ENCODE results near the gene KLK11. TPM values are rescaled to one million over a fixed set of nuclear protein-coding genes. Genes with fewer than 3 reads are reported as not detected.

Gene KLK11
- total RNA-seq, 1 donor from 2014 or later: 103 TPM

GRCh38 chr19:50981587-50982146 is 44.7 kb downstream of the KLK11 start:
- no peaks in the 10 kb centered on the region for H3K27me3 ChIP-seq
- no peaks in the 10 kb centered on the region for H3K4me1 ChIP-seq
- no peak for DNase-seq (ENCODE audit: extremely low spot score in 2 of 2)
- H3K36me3 ChIP-seq: no peaks in the 10 kb centered on the region
- no peak overlapping the region for H3K4me3 ChIP-seq
- intact Hi-C loops (cut with DNase I): no loop called here
- no peaks in the 10 kb centered on the region for H3K9me3 ChIP-seq
- TF ChIP-seq POLR2AphosphoS5 (IDR thresholded peaks at IDR 0.05; ENCODE audit: insufficient read depth in 1 of 2, low read depth in 1 of 2) (no peak), CTCF (IDR thresholded peaks at IDR 0.05) (no peak), POLR2A (IDR thresholded peaks at IDR 0.05) (no peak)
- no peak overlapping the region for H3K27ac ChIP-seq

- no peaks in the 10 kb centered on the region for H3K36me3 ChIP-seq
- no peaks in the 10 kb centered on the region for H3K27me3 ChIP-seq
- no peak for DNase-seq (ENCODE audit: extremely low spot score in 2 of 2)
- H3K9me3 ChIP-seq: no peaks in the 10 kb centered on the region
- intact Hi-C loops (cut with DNase I): no loop called here
- no peak overlapping the region for H3K27ac ChIP-seq
- H3K4me3 ChIP-seq: no peak overlapping the region
- H3K4me1 ChIP-seq: no peaks in the 10 kb centered on the region
- TF ChIP-seq CTCF (IDR thresholded peaks at IDR 0.05) (no peak), POLR2AphosphoS5 (IDR thresholded peaks at IDR 0.05; ENCODE audit: insufficient read depth in 1 of 2, low read depth in 1 of 2) (no peak), POLR2A (IDR thresholded peaks at IDR 0.05) (no peak)
Measured at GRCh38 chr19:50980208-50980607, 46.2 kb downstream of the KLK11 start.

- Histone ChIP-seq H3K27ac (no peak overlapping the region), H3K4me3 (no peak overlapping the region), H3K4me1 (no peaks in the 10 kb centered on the region), H3K9me3 (no peaks in the 10 kb centered on the region), H3K27me3 (no peaks in the 10 kb centered on the region), H3K36me3 (no peaks in the 10 kb centered on the region)
- DNase-seq (ENCODE audit: extremely low spot score in 2 of 2): no peak
- intact Hi-C loops (cut with DNase I): no loop called here
- TF ChIP-seq POLR2AphosphoS5 (IDR thresholded peaks at IDR 0.05; ENCODE audit: insufficient read depth in 1 of 2, low read depth in 1 of 2) (no peak), POLR2A (IDR thresholded peaks at IDR 0.05) (no peak), CTCF (IDR thresholded peaks at IDR 0.05) (no peak)
Measured at GRCh38 chr19:50979758-50980157, 46.7 kb downstream of the KLK11 start.

- TF ChIP-seq POLR2A (IDR thresholded peaks at IDR 0.05) (no peak), CTCF (IDR thresholded peaks at IDR 0.05) (no peak), POLR2AphosphoS5 (IDR thresholded peaks at IDR 0.05; ENCODE audit: insufficient read depth in 1 of 2, low read depth in 1 of 2) (no peak)
- no peaks in the 10 kb centered on the region for H3K4me1 ChIP-seq
- H3K9me3 ChIP-seq: no peaks in the 10 kb centered on the region
- H3K27me3 ChIP-seq: no peaks in the 10 kb centered on the region
- no peak for DNase-seq (ENCODE audit: extremely low spot score in 2 of 2)
- no peak overlapping the region for H3K27ac ChIP-seq
- H3K36me3 ChIP-seq: no peaks in the 10 kb centered on the region
- intact Hi-C loops (cut with DNase I): no loop called here
- no peak overlapping the region for H3K4me3 ChIP-seq
Measured at GRCh38 chr19:50978772-50979390, 47.5 kb downstream of the KLK11 start.

- H3K36me3 ChIP-seq: no peaks in the 10 kb centered on the region
- no peak for DNase-seq (ENCODE audit: extremely low spot score in 2 of 2)
- no peak for TF ChIP-seq CTCF (IDR thresholded peaks at IDR 0.05)
- no peak for TF ChIP-seq POLR2A (IDR thresholded peaks at IDR 0.05)
- TF ChIP-seq POLR2AphosphoS5 (IDR thresholded peaks at IDR 0.05; ENCODE audit: insufficient read depth in 1 of 2, low read depth in 1 of 2): no peak
- intact Hi-C loops (cut with DNase I): no loop called here
- H3K27me3 ChIP-seq: no peaks in the 10 kb centered on the region
- no peaks in the 10 kb centered on the region for H3K9me3 ChIP-seq
- H3K4me3 ChIP-seq: no peak overlapping the region
- no peaks in the 10 kb centered on the region for H3K4me1 ChIP-seq
- H3K27ac ChIP-seq: no peak overlapping the region
Measured at GRCh38 chr19:50977626-50978025, 48.8 kb downstream of the KLK11 start.
